ENCODE results near the gene JAKMIP1.
A peak's percentile ranks its signal among the peaks of the same experiment; 100 is the strongest.
"Not testable (repeated sequence)": the region's sequence is repeated elsewhere in the genome, so short reads cannot be mapped to it uniquely, and the experiment has no call there.

The JAKMIP1 gene

DNA sequence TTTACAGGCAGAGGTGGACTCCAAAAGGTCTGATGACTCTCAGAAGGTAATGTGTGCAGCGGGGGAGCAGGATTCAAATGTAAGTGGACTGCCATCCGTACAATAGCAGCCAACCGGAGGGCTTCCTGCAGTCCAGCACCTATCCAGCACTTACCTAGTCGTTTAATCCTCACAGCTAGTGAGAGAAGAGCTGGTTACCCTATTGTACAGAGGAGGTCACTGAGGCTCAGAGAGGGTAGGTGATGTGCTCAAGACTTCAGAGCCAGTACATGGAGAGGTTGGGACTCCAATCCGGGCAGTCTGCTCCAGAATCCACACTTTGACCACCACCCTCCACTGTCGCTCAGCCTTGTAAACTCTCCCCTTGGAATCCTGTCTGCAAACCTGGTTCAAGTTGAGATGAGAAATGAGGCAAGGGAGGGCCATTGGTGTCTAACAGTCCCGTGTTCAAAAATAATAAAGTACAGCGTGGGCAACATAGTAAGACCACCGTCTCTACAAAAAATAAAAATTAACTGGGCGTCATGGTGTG is 22.5 kb upstream of the JAKMIP1 start:
- CTCF ChIA-PET: no interaction called here
- POLR2A ChIA-PET: no interaction called here

DNA sequence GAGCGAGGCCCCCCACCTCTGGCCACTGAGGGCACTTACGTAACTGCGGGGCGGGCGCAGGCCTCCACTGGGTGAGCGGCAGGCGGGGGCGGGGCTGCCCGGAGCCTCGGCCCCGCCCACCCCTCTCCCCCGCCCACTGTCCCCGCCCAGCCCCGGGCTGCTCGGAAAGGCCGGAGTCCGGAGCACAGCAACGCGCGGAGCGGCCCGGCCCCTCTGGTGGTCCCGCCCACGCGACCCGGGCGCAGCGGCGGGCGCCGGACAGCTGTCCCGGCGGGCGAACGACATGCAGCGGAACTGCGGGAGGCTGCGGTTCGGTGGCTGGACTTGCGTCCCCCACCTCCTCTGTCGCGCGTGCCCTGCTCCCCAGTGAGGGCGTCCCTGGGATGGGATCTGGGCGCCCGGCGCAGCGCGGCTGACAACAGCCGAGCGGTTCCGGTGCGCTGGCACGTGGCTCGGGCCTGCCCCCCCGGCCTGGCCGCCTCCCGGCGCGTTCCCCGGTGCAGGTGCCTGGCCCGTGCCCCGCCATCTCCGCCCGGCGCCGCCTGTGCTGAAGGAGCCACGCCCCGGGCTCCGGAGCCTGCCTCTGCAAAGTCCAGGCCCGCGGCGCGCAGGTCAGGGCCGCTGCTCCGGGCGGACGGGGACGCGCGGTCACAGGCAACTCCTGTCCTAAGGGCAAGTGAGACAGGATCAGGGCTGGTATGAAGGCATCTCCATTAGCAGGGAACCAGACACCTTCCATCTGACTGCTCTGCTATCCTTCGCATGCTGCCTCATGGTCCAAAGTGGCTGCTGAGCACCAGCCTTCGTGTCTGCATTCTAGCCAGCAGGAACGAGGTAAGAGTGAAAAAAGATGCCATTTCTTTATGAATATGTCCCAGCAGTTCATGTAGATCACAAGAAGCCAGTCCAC is 21.8 kb upstream of the JAKMIP1 start:
- CTCF ChIA-PET: interaction anchor here (1.7 kb wide), 1 partner anchor 109 kb away, joined by 5 read pairs; no protein-coding TSS in a partner anchor
- peak; percentile 94 for DNase-seq (ENCODE audit: extremely low spot score)
- POLR2A ChIA-PET: no interaction called here
- TF ChIP-seq L3MBTL2 (conservative IDR thresholded peaks at IDR 0.05): 0 out of 2 replicates have a peak, but pooled peaks have one; percentile 18
- no peak for TF ChIP-seq BHLHE40 (IDR thresholded peaks at IDR 0.05; ENCODE audit: borderline replicate concordance)

More for the DNA sequence above, 22.5 kb upstream of the JAKMIP1 start:
- peak; percentile 69 for DNase-seq (ENCODE audit: extremely low spot score)
- no peak for TF ChIP-seq FOXM1 (IDR thresholded peaks at IDR 0.05; ENCODE audit: borderline replicate concordance)
- TF ChIP-seq, protein P1, sequence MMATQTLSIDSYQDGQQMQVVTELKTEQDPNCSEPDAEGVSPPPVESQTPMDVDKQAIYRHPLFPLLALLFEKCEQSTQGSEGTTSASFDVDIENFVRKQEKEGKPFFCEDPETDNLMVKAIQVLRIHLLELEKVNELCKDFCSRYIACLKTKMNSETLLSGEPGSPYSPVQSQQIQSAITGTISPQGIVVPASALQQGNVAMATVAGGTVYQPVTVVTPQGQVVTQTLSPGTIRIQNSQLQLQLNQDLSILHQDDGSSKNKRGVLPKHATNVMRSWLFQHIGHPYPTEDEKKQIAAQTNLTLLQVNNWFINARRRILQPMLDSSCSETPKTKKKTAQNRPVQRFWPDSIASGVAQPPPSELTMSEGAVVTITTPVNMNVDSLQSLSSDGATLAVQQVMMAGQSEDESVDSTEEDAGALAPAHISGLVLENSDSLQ (IDR thresholded peaks at IDR 0.05): peak; percentile 72
- TF ChIP-seq ZNF384 (IDR thresholded peaks at IDR 0.05): no peak

DNA sequence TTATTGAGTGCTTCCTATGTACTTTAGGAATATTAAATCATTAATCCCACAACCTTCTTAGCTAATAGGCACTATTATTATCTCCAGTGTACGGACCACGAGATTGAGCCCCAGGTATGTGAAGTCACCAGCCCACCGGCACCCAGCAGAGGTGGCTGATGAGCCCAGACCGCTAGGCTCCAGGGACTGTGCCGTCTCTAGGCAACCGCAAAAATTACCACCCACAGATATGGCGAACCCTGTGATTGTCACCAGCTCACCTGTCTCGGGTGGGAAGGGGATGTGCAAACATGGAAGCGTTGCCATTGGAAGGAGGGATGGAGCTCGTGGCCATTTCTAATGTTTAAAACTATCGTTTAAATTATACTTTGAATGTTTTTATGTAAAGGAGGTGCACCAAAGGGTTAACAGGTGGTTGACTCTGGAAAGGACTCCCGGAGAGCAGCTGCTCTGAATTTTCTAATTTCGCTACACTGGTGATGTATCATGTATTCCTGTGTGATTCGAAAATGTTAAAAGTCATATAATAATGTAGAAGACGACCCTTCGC is 21.0 kb upstream of the JAKMIP1 start:
- POLR2A ChIA-PET: no interaction called here
- CTCF ChIA-PET: interaction anchor here (0.6 to 1.7 kb wide), 2 partner anchors 110 to 111 kb away, joined by 3 to 5 read pairs; no protein-coding TSS in a partner anchor
- no peak for DNase-seq (ENCODE audit: extremely low spot score)
- TF ChIP-seq FOXK2 (IDR thresholded peaks at IDR 0.05) (no peak), ARNT (IDR thresholded peaks at IDR 0.05) (peak; percentile 33; the same call in 1 of the 2 replicates)

DNA sequence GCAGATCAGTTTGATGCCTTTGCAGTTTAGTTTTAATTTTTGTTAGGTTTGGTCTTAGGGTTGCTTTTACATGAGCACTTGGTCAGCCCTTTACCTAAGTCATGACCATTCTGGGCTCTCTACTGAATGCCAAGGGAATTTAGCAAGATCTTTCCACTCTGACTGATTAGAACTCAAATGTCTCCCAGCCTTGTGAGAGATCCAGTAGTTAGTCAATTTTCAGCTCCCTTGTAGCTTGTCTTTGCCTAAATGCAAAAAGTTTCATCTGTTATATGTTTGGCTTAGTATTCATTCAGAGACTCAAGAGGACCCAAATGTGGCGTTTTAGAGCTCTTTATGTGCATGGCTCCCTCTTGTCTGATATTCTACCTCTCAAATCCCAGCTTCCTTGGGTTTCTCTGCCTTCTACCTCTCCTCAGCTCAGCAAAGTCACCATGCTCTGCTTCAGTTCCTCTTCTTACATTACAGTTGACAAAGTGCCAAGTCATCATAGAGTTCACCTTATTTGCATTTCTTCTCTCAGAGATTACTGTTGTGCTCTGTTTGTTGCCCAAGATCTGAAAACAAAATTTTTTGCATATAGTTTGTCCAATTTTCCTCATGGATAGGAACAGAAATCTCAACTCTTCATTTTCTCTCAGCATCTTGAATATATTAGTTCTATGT is 17.5 kb upstream of the JAKMIP1 start:
- POLR2A ChIA-PET: no interaction called here
- TF ChIP-seq NFRKB (IDR thresholded peaks at IDR 0.05) (no peak), HDGF (IDR thresholded peaks at IDR 0.05; ENCODE audit: borderline replicate concordance) (no peak), FOXK2 (IDR thresholded peaks at IDR 0.05) (no peak), CTBP1 (IDR thresholded peaks at IDR 0.05; ENCODE audit: borderline replicate concordance) (no peak), BHLHE40 (IDR thresholded peaks at IDR 0.05; ENCODE audit: borderline replicate concordance) (no peak), ELF4 (IDR thresholded peaks at IDR 0.05) (no peak), ZNF384 (IDR thresholded peaks at IDR 0.05) (no peak), TARDBP (IDR thresholded peaks at IDR 0.05) (no peak), FOXA1 (IDR thresholded peaks at IDR 0.05) (no peak), LEF1 (IDR thresholded peaks at IDR 0.05; ENCODE audit: borderline replicate concordance) (no peak), SUZ12 (IDR thresholded peaks at IDR 0.05) (no peak)
- TF ChIP-seq, protein P1 (IDR thresholded peaks at IDR 0.05): no peak
- CTCF ChIA-PET: no interaction called here
- no peak for DNase-seq (ENCODE audit: extremely low spot score)

DNA sequence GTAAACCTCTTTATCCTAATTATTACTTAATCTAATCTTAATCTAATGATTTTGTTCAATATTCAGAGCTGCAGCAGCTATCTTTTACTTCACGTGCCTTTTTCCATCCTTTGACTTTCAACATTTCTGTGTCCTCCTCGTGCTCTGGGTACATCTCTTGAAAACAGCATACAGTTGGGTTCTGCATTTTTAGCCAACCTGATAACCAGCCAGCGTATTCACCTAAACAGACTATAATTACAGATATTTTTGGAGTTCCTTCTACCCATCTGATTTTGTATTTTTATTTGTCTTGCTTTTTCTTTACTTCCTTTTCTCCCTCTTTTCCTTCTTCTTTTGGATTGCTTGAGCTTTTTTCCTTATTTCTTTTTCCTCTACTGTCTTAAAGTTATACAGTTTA is 16.2 kb upstream of the JAKMIP1 start:
- no peak for TF ChIP-seq ZNF384 (IDR thresholded peaks at IDR 0.05)
- TF ChIP-seq ELF4 (IDR thresholded peaks at IDR 0.05): no peak
- no peak for TF ChIP-seq FOXK2 (IDR thresholded peaks at IDR 0.05)
- TF ChIP-seq L3MBTL2 (conservative IDR thresholded peaks at IDR 0.05): no peak
- no peak for TF ChIP-seq FOXM1 (IDR thresholded peaks at IDR 0.05; ENCODE audit: borderline replicate concordance)
- no peak for TF ChIP-seq NFRKB (IDR thresholded peaks at IDR 0.05)
- TF ChIP-seq SUZ12 (IDR thresholded peaks at IDR 0.05): no peak
- no peak for TF ChIP-seq TARDBP (IDR thresholded peaks at IDR 0.05)
- DNase-seq (ENCODE audit: extremely low spot score): no peak
- POLR2A ChIA-PET: no interaction called here
- CTCF ChIA-PET: interaction anchor here (0.6 kb wide), 1 partner anchor 34 kb away, joined by 3 read pairs; no protein-coding TSS in a partner anchor

DNA sequence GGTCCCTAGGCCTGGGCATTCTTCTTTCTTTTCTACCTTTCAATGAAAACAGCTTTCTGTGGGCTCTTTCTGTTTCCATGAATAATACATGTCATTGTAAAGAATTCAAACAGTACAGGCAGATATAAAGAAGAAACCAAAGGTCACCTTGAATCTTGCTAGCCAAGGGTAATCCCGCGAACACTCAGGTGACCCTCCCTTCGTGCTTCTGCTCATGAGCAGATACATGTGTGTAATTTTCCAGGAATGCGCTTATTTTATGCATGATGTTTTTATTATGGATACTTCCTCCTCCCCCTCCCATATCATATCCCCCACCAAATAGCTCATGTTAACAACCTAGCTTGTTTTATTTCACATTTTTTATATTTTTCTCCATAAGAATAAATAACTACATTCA is 9.6 kb upstream of the JAKMIP1 start:
- no peak for TF ChIP-seq ARNT (IDR thresholded peaks at IDR 0.05)
- no peak for TF ChIP-seq L3MBTL2 (conservative IDR thresholded peaks at IDR 0.05)
- TF ChIP-seq, protein P1 (IDR thresholded peaks at IDR 0.05): no peak
- no peak for TF ChIP-seq TARDBP (IDR thresholded peaks at IDR 0.05)
- no peak for TF ChIP-seq FOXK2 (IDR thresholded peaks at IDR 0.05)
- TF ChIP-seq LEF1 (IDR thresholded peaks at IDR 0.05; ENCODE audit: borderline replicate concordance): no peak
- no peak for TF ChIP-seq CTBP1 (IDR thresholded peaks at IDR 0.05; ENCODE audit: borderline replicate concordance)
- TF ChIP-seq FOXA1 (IDR thresholded peaks at IDR 0.05): no peak
- no peak for TF ChIP-seq BHLHE40 (IDR thresholded peaks at IDR 0.05; ENCODE audit: borderline replicate concordance)
- no peak for TF ChIP-seq HDGF (IDR thresholded peaks at IDR 0.05; ENCODE audit: borderline replicate concordance)
- no peak for DNase-seq (ENCODE audit: extremely low spot score)
- POLR2A ChIA-PET: no interaction called here
- CTCF ChIA-PET: interaction anchor here (0.6 to 0.7 kb wide), 3 partner anchors 10 to 893 kb away, joined by 3 read pairs; partner anchors contain the start of gene JAKMIP1

DNA sequence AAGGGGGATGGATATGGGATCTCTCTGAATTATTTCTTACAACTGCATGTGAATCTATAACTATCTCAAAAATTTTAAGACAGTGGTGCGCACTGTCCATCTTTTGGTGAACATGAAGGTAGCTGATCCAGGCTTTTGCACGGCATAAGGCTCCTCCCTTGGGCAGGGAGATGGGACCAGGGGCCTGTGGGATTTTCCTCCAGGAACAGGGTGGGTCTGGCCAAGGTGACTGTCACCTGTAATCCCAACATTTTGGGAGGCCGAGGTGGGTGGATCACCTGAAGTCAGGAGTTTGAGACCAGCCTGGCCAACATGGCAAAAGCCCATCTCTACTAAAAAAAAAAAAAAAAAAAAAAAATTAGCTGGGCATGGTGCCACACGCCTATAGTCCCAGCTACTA is 8.9 kb upstream of the JAKMIP1 start:
- CTCF ChIA-PET: interaction anchor here (0.6 to 0.7 kb wide), 3 partner anchors 9 to 893 kb away, joined by 3 read pairs; partner anchors contain the start of gene JAKMIP1
- POLR2A ChIA-PET; DNase-seq (ENCODE audit: extremely low spot score): not testable (repeated sequence)
